ENCODE results near the gene DISP3. TPM values are rescaled to one million over a fixed set of nuclear protein-coding genes. Genes with fewer than 3 reads are reported as not detected.

Gene DISP3
- total RNA-seq, 1 experiment from 2014 or later: 2.3 TPM

GRCh38 chr1:11429935-11430334, 49.0 kb upstream of the DISP3 start (continued):
- no peak for TF ChIP-seq EZH2phosphoT487 (IDR thresholded peaks at IDR 0.05; ENCODE audit: borderline replicate concordance)
- no peak for TF ChIP-seq SP1 (IDR thresholded peaks at IDR 0.05; ENCODE audit: low read depth)
- no peak for TF ChIP-seq SIN3A (IDR thresholded peaks at IDR 0.05; ENCODE audit: low read depth)

GRCh38 chr1:11431941-11432507, 46.9 kb upstream of the DISP3 start:
- TF ChIP-seq ATF3 (IDR thresholded peaks at IDR 0.05) (no peak), CTCF (IDR thresholded peaks at IDR 0.05 in 2 of 3, conservative IDR thresholded peaks at IDR 0.05 in 1 of 3; ENCODE audit: borderline replicate concordance in 1 of 3, insufficient read depth in 1 of 3, low read depth in 2 of 3, low read length in 2 of 3) (no peak), POLR2A (IDR thresholded peaks at IDR 0.05; ENCODE audit: borderline replicate concordance, extremely low read depth, insufficient read depth, insufficient read length) (no peak), FOSL1 (IDR thresholded peaks at IDR 0.05; ENCODE audit: low read depth) (no peak), JUND (IDR thresholded peaks at IDR 0.05) (no peak), YY1 (IDR thresholded peaks at IDR 0.05; ENCODE audit: extremely low read depth, insufficient replicate concordance, low read depth, low read length) (no peak), RAD21 (IDR thresholded peaks at IDR 0.05; ENCODE audit: low read depth) (no peak), ZBTB33 (IDR thresholded peaks at IDR 0.05; ENCODE audit: extremely low read depth, insufficient replicate concordance, low read length) (no peak), CBX3 (IDR thresholded peaks at IDR 0.05; ENCODE audit: low read depth) (no peak)
- no peaks in the 10 kb centered on the region; the same call in 1 of the 2 replicates for H3K27me3 ChIP-seq (ENCODE audit: insufficient read depth, low read length)
- no peaks in the 10 kb centered on the region for H4K20me1 ChIP-seq (ENCODE audit: insufficient read depth)
- RAD21 ChIA-PET (ENCODE audit: low non-redundant PET in 1 of 2, low total read pairs in 2 of 2, uncharacterized antibody in 2 of 2, unreplicated experiment in 2 of 2): no interaction called here
- no peak overlapping the region for H3K27ac ChIP-seq (ENCODE audit: low read depth, low read length)
- no peaks in the 10 kb centered on the region for H3K9me2 ChIP-seq (ENCODE audit: insufficient read depth)
- H3K4me3 ChIP-seq (replicated peaks in 1 of 2; ENCODE audit: low read depth in 1 of 2, low read length in 2 of 2): no peak overlapping the region
- ATAC-seq (no peak), DNase-seq (ENCODE audit: low read depth, low spot score) (no peak)
- no TSS peak for BruUV-seq (replicated peaks)
- POLR2A ChIA-PET: no interaction called here
- no peaks in the 10 kb centered on the region for H3K79me2 ChIP-seq (ENCODE audit: insufficient read depth, low read length)
- intact Hi-C loops (cut with micrococcal nuclease): no loop called here
- no peaks in the 10 kb centered on the region for H3K36me3 ChIP-seq (ENCODE audit: control insufficient read depth in 1 of 2, insufficient read depth in 2 of 2, low read length in 2 of 2)
- no peaks in the 10 kb centered on the region for H3K4me1 ChIP-seq (ENCODE audit: control insufficient read depth in 1 of 2, insufficient read depth in 2 of 2, low read length in 2 of 2)
- H3K4me2 ChIP-seq (ENCODE audit: low read length): no peak overlapping the region
- H2AFZ ChIP-seq (ENCODE audit: low read depth, low read length, poor library complexity, severe bottlenecking): no peak overlapping the region
- H3K9ac ChIP-seq (ENCODE audit: low read length): no peak overlapping the region
- H3K9me3 ChIP-seq (ENCODE audit: control insufficient read depth in 1 of 2, insufficient read depth in 1 of 2, low read depth in 1 of 2, low read length in 2 of 2): no peaks in the 10 kb centered on the region
- CTCF ChIA-PET: no interaction called here

Measured in HCT116 (cell line).